GM12873 (cell line): ENCODE measurements around the gene MFAP3L.

Experiments used
- CTCF ChIP-seq: IDR thresholded peaks from 2 replicates; pipeline ENCODE4 v1.5.1; 2012; ENCODE audit warnings: low read depth, mild to moderate bottlenecking, moderate library complexity, low read length, control low read depth; ENCODE audit not compliant: insufficient read depth; ENCODE audit errors: missing control alignments

The MFAP3L gene

DNA sequence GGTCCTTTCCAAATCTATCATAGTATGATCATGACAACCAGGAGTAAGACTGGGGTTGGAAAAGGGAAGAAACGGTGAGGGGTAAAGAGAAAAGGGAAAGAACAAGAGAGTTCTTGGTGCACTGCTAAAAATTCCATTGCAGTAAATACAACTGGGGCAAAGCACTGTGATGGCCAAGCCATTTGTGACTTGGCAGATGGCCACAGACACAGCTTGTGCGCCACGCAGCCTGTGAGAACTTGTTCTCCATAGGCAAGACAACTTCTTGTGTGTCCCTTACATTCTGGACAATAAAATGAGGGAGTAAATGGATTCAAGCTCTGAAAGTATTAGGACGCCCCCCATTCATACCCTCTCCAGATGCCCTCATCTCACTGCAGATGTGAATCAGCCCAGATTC, 10.9 kb downstream of the MFAP3L start:
- TF ChIP-seq CTCF: no peak

GRCh38 chr4:170014359-170015011, 11.7 kb downstream of the MFAP3L start:
- TF ChIP-seq CTCF: no peak

DNA sequence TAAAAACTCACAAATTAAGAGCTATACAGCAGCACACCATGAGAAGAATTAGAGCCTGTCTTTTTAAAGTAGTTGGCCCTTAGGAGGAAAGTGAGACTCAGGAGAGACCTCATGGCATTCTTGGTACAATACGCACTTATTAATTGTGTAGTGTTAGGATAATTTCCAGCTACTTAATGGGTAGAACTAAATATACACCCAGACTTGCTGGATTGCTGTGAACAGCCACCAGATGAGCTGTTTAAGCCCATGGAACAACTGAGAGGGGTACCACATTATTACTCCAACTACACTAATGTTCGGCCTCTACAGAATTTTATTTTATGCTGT, 13.6 kb downstream of the MFAP3L start:
- TF ChIP-seq CTCF: no peak

- TF ChIP-seq CTCF: no peak
Measured at GRCh38 chr4:170011921-170012628, 14.1 kb downstream of the MFAP3L start.

GRCh38 chr4:170009291-170009690, 16.9 kb downstream of the MFAP3L start:
- no peak for TF ChIP-seq CTCF

GRCh38 chr4:170008801-170009200, 17.4 kb downstream of the MFAP3L start:
- no peak for TF ChIP-seq CTCF

DNA sequence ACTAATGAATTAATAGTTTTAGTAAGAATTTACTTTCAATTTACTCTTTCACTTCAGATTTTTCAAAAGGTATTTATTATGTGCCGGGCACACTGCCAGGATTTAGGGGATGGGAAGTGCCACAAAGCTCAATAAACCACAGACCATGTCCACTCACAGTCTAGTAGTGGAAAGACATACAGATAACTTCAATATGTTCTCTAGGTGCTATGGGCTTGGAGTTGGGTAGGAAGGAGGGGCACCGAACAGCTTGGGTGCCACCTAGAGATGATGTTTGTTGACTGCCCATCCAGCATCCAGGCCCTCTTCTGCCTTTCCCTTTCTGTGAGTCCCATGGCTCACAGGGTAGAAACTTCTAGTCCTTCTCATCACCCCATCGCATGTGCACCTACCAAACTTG, 17.8 kb downstream of the MFAP3L start:
- TF ChIP-seq CTCF: peak; percentile 29
